Activated CD4-positive, CD25-positive, alpha-beta regulatory T cell treated with anti-CD3 and anti-CD28 coated beads, Interleukin-2, amount 50 U/mL, for 16 hours (primary cell): Measurements from ENCODE around the gene TYW1.
"Not testable (repeated sequence)": the region's sequence is repeated elsewhere in the genome, so short reads cannot be mapped to it uniquely, and the experiment has no call there.

Experiments used
- DNase-seq: peaks from one replicate; pipeline ENCODE4 v3.0.0-alpha.2; 2020; ENCODE audit warnings: low read depth, low spot score

The TYW1 gene

GRCh38 chr7:66994051-66994450 lies 2.6 kb upstream of the TYW1 start:
- not testable (repeated sequence) for DNase-seq

GRCh38 chr7:66994691-66995049 lies 2.0 kb upstream of the TYW1 start:
- DNase-seq = not testable (repeated sequence)

- DNase-seq = peak; percentile 89
Measured at GRCh38 chr7:66995050-66995776, 1.4 kb upstream of the TYW1 start, which contains the start of gene SBDS. Gene SBDS (minus strand): TSS chr7:66995586. CDS start chr7:66995417, 169 bp downstream.

GRCh38 chr7:67000601-67001258 lies 4.1 kb downstream of the TYW1 start:
- DNase-seq = not testable (repeated sequence)

- not testable (repeated sequence) for DNase-seq
Measured at GRCh38 chr7:67004145-67004544, 7.5 kb downstream of the TYW1 start.

- no peak for DNase-seq
Measured at GRCh38 chr7:67006965-67007364, 10.3 kb downstream of the TYW1 start.

- DNase-seq = no peak
Measured at GRCh38 chr7:67008260-67008659, 11.6 kb downstream of the TYW1 start.

- not testable (repeated sequence) for DNase-seq
Measured at GRCh38 chr7:67009677-67010076, 13.0 kb downstream of the TYW1 start.

- not testable (repeated sequence) for DNase-seq
Measured at GRCh38 chr7:67014076-67014622, 17.5 kb downstream of the TYW1 start.

- not testable (repeated sequence) for DNase-seq
Measured at GRCh38 chr7:67017971-67018370, 21.3 kb downstream of the TYW1 start.

- DNase-seq = no peak
Measured at GRCh38 chr7:67018940-67019339, 22.3 kb downstream of the TYW1 start.

GRCh38 chr7:67019562-67020390 lies 23.1 kb downstream of the TYW1 start:
- DNase-seq = no peak

- DNase-seq = no peak
Measured at GRCh38 chr7:67021260-67021659, 24.6 kb downstream of the TYW1 start.

- no peak for DNase-seq
Measured at GRCh38 chr7:67022511-67022910, 25.9 kb downstream of the TYW1 start.

GRCh38 chr7:67025459-67025858 lies 28.8 kb downstream of the TYW1 start:
- not testable (repeated sequence) for DNase-seq

GRCh38 chr7:67031685-67032084 lies 35.1 kb downstream of the TYW1 start:
- DNase-seq = not testable (repeated sequence)

GRCh38 chr7:67033251-67033650 lies 36.6 kb downstream of the TYW1 start:
- no peak for DNase-seq

GRCh38 chr7:67036432-67037395 lies 40.1 kb downstream of the TYW1 start:
- DNase-seq = not testable (repeated sequence)

GRCh38 chr7:67040832-67041231 lies 44.2 kb downstream of the TYW1 start:
- DNase-seq = not testable (repeated sequence)

- not testable (repeated sequence) for DNase-seq
Measured at GRCh38 chr7:67042781-67043558, 46.3 kb downstream of the TYW1 start.
